NOMO-1 (cell line): ENCODE data around the gene CBLC.

Source experiments
- DNase-seq, 2 experiments: peaks; one replicate each; lab custom pipeline; 2025; ENCODE audit not compliant: unreplicated experiment in 2 of 2; lab: John Stamatoyannopoulos, UW

The CBLC gene, protein sequence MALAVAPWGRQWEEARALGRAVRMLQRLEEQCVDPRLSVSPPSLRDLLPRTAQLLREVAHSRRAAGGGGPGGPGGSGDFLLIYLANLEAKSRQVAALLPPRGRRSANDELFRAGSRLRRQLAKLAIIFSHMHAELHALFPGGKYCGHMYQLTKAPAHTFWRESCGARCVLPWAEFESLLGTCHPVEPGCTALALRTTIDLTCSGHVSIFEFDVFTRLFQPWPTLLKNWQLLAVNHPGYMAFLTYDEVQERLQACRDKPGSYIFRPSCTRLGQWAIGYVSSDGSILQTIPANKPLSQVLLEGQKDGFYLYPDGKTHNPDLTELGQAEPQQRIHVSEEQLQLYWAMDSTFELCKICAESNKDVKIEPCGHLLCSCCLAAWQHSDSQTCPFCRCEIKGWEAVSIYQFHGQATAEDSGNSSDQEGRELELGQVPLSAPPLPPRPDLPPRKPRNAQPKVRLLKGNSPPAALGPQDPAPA

DNA sequence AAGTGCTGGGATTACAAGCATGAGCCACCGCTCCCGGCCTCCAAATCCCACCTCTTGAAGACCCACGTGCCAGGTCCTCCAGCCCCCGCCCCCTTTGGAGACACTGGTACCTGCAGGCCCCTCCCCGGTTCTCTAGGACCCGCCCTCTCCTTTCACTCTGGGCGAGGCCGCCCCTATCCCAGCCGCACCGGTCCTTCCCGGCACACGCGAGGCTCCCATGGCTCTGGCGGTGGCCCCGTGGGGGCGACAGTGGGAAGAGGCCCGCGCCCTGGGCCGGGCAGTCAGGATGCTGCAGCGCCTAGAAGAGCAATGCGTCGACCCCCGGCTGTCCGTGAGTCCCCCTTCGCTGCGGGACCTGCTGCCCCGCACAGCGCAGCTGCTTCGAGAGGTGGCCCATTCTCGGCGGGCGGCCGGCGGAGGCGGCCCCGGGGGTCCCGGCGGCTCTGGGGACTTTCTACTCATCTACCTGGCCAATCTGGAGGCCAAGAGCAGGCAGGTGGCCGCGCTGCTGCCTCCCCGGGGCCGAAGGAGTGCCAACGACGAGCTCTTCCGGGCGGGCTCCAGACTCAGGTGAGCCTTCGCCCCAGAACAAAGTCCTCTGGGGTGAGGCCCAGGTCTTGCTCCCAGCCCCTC, at the start of gene CBLC:
TSS of gene CBLC (plus strand) at position 176 of the 633 bp plus-strand sequence. CDS start at position 218, 42 bp downstream.
- DNase-seq: no peak

DNA sequence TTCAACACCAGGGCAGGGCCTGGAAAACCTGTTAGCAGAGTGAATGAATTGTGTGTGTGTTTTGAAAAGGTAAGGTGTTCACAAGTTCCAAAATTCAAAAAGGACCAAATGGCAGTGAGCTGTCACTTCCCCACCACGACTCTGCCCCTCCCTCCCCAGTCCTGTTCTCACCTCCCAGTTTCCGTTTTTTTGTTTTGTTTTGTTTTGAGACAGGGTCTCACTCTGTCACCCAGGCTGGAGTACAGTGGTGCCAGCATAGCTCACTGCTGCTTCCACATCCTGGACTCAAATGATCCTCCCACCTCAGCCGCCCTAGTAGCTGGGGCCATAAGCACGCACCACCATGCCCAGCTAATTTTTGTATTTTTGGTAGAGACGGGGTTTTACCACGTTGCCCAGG, 49.5 kb upstream of the CBLC start:
- DNase-seq: no peak

DNA sequence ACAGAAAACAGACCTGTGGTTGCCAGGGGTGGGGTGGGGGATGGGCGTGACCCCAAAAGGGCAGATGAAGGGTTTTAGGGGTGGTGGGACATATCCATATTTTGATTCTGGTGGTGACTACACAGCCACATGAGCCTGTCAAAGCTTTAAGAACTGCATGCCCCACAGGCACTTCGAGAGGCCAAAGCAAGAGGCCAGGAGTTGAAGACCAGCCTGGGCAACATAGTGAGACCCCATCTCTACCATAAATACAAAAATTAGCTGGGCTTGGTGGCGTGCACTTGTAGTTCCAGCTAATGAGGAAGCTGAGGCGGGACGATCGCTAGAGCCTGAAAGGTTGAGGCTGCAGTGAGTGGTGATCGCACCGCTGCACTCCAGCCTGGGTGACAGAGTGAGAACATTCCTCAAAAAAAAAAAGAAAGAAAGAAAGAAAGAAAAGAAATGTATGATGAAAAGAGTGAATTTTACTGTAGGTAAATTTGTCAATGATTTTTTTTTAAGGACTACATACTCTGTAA, 48.1 kb upstream of the CBLC start:
- no peak for DNase-seq

DNA sequence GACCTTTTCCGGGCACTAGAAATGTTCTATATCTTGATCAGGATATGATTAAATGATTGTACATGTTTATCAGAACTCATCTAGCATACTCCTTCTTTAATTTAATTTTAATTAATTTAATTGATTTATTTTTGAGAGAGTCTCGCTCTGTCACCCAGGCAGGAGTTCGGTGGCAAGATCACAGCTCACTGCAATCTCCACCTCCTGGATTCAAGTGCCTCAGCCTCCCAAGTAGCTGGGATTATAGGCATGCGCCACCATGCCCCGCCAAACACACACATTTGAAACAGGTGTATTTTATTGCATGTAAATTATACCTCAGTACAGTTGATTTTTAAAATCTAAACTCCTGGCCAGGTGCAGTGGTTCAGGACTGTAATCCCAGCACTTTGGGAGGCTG, 46.6 kb upstream of the CBLC start:
- DNase-seq: no peak

- DNase-seq: no peak
These were observed 46.1 kb upstream of the CBLC start for GRCh38 chr19:44731622-44732021.

DNA sequence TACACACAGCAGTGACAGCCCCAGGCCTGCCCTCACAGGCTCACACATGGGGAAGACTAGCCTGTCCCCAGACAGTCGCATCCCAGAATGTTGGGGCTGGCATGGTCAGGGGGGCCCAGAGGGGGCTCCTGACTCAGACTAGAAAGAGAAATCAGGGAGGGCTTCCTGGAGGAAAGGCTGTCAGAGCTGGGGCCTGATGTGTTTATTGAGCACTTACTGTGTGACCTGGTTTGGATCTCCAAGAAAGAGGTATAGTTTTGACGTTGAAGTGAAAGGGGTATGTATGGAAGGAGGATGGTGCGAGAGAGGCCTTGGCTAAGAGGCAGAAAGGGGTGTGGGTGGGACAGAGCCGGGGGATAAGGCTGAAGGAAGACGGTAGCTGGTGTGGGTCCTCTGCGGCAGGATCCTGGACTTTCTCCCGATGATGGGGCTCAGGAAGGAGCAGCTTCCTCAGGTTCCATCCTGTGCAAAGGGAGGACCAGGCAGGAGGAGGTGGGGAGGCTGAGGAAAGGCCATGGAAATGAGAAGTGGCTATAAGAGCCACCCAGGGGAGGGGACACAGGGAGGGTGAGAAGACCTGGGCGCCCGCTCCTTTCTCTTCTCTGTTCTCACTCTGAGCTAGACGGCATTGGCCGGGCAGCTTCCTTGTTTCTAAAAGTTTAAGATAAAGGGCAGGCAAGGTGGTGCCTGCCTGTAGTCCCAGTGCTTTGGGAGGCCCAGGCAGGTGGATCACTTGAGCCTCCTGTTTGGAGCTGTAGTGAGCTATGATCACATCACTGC, 45.3 kb upstream of the CBLC start:
- peak in 1 of 2 experiments; percentile 14 for DNase-seq

- DNase-seq: no peak
These were observed 43.3 kb upstream of the CBLC start for GRCh38 chr19:44734357-44734756.

- DNase-seq: no peak
These were observed 42.7 kb upstream of the CBLC start for GRCh38 chr19:44735011-44735410.

DNA sequence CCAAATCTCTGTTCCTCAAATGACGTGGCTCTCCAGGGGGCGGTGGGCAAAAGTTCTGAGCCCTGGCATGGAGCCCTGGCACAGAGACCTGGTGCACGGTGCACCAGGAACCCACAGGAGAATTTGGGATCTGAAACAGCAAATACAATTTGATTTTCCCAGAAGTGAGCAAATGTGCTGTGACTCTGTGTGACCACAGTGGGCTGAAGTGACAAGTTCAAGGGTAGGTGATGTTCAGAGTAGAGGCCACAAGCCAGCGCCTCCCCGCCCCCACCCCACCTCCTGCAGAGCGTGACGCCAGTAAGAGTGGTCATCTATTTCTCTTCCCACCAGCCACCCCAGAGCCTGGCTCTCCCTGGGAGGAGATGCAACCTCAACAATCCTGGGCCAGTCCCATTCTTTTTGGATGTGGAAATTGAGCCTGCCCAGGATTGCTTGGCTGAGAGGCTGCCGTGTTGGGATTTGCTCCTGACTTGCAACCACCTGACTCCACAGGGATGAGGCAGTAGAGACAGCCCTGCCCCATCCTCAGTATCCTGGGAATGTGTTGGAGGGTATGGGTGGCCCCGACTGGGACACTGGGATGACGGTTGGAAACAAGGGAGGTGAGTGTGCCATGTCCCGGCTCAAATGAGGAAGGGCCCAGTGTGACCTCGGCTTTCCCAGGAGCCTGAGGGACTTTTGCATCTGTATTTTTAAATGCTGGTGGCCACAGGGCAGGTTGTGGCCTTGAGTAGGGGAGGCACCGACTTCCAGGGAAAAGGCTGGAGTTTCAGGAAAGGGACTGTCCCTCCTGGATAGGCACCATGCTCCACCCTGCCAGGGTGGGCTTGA, 40.2 kb upstream of the CBLC start:
- no peak for DNase-seq

DNA sequence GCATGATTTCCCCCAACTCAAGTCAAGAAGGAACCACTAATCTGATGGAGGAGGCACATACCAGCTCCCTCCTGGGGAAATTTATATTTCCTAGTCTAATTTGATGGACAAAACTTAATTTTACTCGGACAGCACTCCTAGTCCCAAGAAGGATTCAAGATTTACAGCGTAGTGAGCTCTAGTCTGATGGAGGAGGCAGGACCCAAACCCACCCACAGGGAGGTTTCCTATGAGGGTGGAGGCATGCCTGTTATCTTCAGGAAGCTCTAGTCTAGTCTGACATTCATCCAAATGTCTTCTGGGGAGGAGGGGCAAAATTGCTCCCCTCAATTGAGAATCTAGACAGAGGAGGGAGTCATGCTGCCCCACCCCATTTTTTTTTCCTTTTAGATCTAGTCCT, 39.6 kb upstream of the CBLC start:
- no peak for DNase-seq

DNA sequence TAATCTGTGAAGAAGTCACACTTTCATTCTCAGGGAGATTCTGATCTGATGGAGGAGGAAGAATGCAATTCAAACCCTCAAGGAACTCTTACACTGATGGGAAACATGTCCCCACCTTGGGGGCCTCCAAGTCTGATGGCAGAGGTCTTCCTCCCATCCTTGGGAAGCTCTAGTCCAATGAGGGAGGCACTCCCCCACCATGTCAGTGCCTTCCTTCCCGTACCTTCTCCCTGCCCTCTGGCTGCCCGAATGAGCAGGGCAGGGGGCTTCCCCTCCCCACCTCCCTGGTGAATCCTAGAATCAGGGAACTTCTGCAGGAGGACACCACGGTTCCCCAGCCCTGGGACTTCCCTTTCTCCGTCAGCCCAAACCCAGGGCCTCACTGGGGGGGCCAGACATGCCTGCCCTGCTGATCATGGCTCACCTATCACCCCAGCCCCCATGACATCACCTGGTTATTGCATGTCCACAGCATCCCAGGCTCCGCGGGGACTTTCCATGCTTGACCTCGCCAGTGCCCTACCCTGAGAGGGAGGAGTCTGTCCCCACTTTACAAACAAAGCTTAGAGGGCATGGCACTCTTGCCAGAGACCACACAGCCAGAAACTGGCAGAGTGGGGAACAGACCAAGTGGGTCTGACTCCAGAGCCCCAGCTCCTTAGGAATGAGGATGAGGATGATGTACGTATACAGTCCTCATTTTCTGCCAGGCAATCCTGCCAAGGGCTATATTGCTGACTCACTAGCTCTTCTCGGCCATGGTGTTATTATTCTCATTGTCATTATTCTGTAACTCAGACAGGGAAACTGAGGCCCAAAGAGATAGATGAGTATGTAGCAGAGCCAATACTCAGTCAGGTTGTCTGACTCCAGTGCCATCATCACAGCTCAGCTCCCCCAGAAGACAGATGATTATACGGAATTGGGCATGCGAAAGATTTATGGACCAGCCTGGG, 38.8 kb upstream of the CBLC start:
- DNase-seq: no peak

GRCh38 chr19:44740351-44740824, 37.3 kb upstream of the CBLC start:
- peak in 1 of 2 experiments; percentile 22 for DNase-seq

- peak in 1 of 2 experiments; percentile 36 for DNase-seq
These were observed 36.4 kb upstream of the CBLC start for GRCh38 chr19:44741258-44741731.

- DNase-seq: peak; percentile 89 to 93
These were observed 35.8 kb upstream of the CBLC start for GRCh38 chr19:44741841-44742329.

DNA sequence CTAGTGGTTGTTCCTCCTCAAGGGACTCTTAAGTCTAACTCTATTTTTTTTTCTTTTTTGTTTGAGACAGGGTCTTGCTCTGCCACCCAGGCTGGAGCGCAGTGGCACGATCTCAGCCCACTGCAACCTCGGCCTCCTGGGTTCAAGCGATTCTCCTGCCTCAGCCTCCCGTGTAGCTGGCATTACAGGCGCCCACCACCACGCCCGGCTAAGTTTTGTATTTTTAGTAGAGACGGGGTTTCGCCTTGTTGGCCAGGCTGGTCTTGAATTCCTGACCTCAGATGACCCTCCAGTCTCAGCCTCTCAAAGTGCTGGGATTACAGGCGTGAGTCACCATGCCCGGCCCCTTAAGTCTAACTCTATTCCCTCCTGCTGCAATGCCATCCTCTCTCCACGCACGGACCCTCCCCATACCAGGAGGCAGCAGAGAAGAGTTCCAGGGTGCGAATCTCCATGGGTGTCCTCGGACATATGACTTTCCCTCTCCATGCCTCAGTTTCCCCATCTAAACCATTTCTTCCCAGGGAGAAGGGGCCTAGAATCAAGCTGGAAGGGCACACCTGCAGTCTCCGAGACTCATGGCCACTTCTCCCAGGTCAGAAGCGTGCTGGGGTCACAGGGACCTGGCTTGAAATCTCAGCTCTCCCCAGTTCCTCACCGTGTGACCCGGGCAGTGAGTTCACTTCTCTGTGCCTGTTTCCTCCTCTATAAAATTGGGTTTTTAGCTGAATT, 35.2 kb upstream of the CBLC start:
- no peak for DNase-seq

DNA sequence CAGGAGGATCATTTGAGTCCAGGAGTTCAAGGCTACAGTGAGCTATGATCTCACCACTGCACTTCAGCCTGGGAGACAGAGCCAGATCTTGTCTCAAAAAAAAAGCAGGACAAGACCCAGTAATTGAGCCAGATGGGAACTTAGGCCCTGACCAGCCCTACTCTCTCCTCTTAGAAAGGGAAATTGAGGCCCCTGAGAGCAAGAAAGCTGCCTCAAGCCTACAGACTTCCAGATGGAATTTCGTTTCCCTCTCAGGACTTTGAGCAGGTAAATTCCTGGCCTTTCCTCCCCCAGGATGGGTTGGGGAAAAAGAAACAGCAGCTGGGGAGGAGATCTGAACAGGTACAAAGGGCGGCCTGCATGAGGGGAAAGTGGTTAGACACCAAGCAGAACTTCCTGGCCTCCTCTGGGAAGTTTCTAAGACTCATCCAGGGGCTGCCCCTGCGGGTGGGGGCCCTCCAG, 32.8 kb upstream of the CBLC start:
- no peak for DNase-seq

DNA sequence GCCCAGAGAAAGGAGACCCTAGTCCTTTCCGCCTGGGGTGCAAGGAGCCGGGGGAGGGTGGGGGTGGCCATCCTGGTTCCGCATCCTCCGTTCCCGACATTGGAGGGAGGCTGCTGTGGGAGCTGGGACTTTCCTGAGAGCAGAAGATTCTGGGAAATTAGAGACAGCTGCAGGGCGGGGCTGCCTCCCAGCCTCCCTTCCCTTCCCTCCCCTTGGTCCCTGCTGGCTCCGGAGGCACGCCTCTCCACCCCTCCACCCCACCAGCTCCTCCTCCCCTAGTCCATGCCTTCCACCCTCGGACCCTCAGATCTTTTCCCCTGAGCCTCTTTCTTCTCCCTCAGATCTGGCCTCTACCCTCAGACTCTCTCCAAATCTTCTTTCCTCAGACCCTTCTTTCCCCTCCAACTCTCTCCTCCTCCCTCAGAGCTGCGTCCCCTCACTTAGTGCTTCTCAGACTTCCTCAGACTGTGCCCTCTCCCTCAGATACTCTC, 32.3 kb upstream of the CBLC start:
- DNase-seq: no peak
